ENCODE data around the gene MGLL.

DNA sequence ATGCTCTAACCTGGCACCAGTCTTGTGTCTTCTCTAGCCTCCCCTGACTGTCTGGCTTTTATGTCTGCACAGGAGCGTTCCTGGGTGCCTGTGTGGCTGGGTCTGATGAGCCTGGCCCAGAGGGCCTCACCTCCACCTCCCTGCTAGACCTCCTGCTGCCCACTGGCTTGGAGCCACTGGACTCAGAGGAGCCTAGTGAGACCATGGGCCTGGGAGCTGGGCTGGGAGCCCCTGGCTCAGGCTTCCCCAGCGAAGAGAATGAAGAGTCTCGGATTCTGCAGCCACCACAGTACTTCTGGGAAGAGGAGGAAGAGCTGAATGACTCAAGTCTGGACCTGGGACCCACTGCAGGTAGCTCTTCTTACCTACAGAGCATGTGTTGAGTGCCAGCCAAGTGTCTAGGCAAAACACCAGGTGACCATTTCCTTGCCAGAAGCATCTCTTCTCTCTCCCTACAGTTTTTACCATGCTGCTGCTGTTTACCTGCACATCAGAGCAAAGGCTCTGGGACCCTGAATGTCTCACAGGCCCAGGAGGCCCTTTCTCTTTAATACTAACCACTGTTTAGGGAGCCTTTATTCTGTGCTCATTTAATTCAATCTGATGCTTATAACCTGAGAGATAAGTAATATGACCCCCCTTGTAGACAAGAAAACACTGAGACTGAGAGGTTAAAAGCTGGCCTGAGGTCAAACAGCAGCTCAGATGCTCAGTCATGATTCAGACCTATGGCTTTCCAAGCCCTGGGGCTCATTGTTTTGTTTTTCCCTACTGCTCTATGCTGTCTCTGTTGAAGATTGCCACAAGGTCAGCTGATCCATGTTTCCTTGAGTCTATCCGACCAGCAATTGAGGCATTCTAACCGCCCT is 182.9 kb downstream of the MGLL start:
- TF ChIP-seq, protein P1, sequence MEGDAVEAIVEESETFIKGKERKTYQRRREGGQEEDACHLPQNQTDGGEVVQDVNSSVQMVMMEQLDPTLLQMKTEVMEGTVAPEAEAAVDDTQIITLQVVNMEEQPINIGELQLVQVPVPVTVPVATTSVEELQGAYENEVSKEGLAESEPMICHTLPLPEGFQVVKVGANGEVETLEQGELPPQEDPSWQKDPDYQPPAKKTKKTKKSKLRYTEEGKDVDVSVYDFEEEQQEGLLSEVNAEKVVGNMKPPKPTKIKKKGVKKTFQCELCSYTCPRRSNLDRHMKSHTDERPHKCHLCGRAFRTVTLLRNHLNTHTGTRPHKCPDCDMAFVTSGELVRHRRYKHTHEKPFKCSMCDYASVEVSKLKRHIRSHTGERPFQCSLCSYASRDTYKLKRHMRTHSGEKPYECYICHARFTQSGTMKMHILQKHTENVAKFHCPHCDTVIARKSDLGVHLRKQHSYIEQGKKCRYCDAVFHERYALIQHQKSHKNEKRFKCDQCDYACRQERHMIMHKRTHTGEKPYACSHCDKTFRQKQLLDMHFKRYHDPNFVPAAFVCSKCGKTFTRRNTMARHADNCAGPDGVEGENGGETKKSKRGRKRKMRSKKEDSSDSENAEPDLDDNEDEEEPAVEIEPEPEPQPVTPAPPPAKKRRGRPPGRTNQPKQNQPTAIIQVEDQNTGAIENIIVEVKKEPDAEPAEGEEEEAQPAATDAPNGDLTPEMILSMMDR (IDR thresholded peaks at IDR 0.05) = no peak
- TF ChIP-seq POLR2A (IDR thresholded peaks at IDR 0.05) = no peak

All from breast epithelium (tissue), 3 donors.